ENCODE results near the gene STXBP5.

The STXBP5 gene

GRCh38 chr6:147298461-147298860, 94.2 kb downstream of the STXBP5 start:
- no peaks in the 10 kb centered on the region for H3K4me1 ChIP-seq (ENCODE audit: control insufficient read depth, low read length)
- H3K9me3 ChIP-seq (ENCODE audit: control insufficient read depth, insufficient read depth, low read length) = 0 out of 2 replicates have a peak, but pooled peaks cover under 1% of the 10 kb centered on the region
- no peaks in the 10 kb centered on the region for H3F3A ChIP-seq (ENCODE audit: control insufficient read depth, insufficient read depth)
- H3K4me3 ChIP-seq (ENCODE audit: low read length) = no peak overlapping the region
- TF ChIP-seq EZH2phosphoT487 (IDR thresholded peaks at IDR 0.05; ENCODE audit: borderline replicate concordance, low read length) (no peak), CTCF (IDR thresholded peaks at IDR 0.05; ENCODE audit: low read depth, low read length, poor library complexity, severe bottlenecking) (no peak)
- peaks cover 5% of the 10 kb centered on the region for H3K36me3 ChIP-seq (ENCODE audit: control insufficient read depth, low read length)
- no peak overlapping the region for H3K27ac ChIP-seq (ENCODE audit: low read depth, low read length)
- H3K79me2 ChIP-seq (ENCODE audit: control insufficient read depth, low read length) = no peaks in the 10 kb centered on the region
- H3K27me3 ChIP-seq (ENCODE audit: control insufficient read depth, low read length) = no peaks in the 10 kb centered on the region
- H3K4me2 ChIP-seq (ENCODE audit: low read length) = no peak overlapping the region
- H4K20me1 ChIP-seq (ENCODE audit: control insufficient read depth, insufficient read depth, low read depth, low read length) = no peaks in the 10 kb centered on the region
- H3K9me2 ChIP-seq (replicated peaks; ENCODE audit: control insufficient read depth, low read length) = no peaks in the 10 kb centered on the region

- no peaks in the 10 kb centered on the region for H3K9me2 ChIP-seq (replicated peaks; ENCODE audit: control insufficient read depth, low read length)
- H3F3A ChIP-seq (ENCODE audit: control insufficient read depth, insufficient read depth) = no peaks in the 10 kb centered on the region
- H3K4me2 ChIP-seq (ENCODE audit: low read length) = no peak overlapping the region
- no peaks in the 10 kb centered on the region for H4K20me1 ChIP-seq (ENCODE audit: control insufficient read depth, insufficient read depth, low read depth, low read length)
- H3K9me3 ChIP-seq (ENCODE audit: control insufficient read depth, insufficient read depth, low read length) = peaks cover 5% of the 10 kb centered on the region; the same call in 1 of the 2 replicates
- H3K27ac ChIP-seq (ENCODE audit: low read depth, low read length) = no peak overlapping the region
- H3K79me2 ChIP-seq (ENCODE audit: control insufficient read depth, low read length) = no peaks in the 10 kb centered on the region
- no peak for TF ChIP-seq EZH2phosphoT487 (IDR thresholded peaks at IDR 0.05; ENCODE audit: borderline replicate concordance, low read length)
- TF ChIP-seq CTCF (IDR thresholded peaks at IDR 0.05; ENCODE audit: low read depth, low read length, poor library complexity, severe bottlenecking) = no peak
- H3K27me3 ChIP-seq (ENCODE audit: control insufficient read depth, low read length) = no peaks in the 10 kb centered on the region
- peaks cover 10% of the 10 kb centered on the region for H3K36me3 ChIP-seq (ENCODE audit: control insufficient read depth, low read length)
- no peaks in the 10 kb centered on the region for H3K4me1 ChIP-seq (ENCODE audit: control insufficient read depth, low read length)
- no peak overlapping the region for H3K4me3 ChIP-seq (ENCODE audit: low read length)
These were observed 94.8 kb downstream of the STXBP5 start for GRCh38 chr6:147299035-147299434.

GRCh38 chr6:147301070-147301469, 96.9 kb downstream of the STXBP5 start:
- H3K27me3 ChIP-seq (ENCODE audit: control insufficient read depth, low read length) = no peaks in the 10 kb centered on the region
- H3K36me3 ChIP-seq (ENCODE audit: control insufficient read depth, low read length) = peaks cover 9% of the 10 kb centered on the region
- no peak for TF ChIP-seq CTCF (IDR thresholded peaks at IDR 0.05; ENCODE audit: low read depth, low read length, poor library complexity, severe bottlenecking)
- no peak for TF ChIP-seq EZH2phosphoT487 (IDR thresholded peaks at IDR 0.05; ENCODE audit: borderline replicate concordance, low read length)
- no peaks in the 10 kb centered on the region for H3K9me2 ChIP-seq (replicated peaks; ENCODE audit: control insufficient read depth, low read length)
- H3K9me3 ChIP-seq (ENCODE audit: control insufficient read depth, insufficient read depth, low read length) = peaks cover 5% of the 10 kb centered on the region; the same call in 1 of the 2 replicates
- no peak overlapping the region for H3K27ac ChIP-seq (ENCODE audit: low read depth, low read length)
- no peaks in the 10 kb centered on the region for H3K4me1 ChIP-seq (ENCODE audit: control insufficient read depth, low read length)
- no peak overlapping the region for H3K4me3 ChIP-seq (ENCODE audit: low read length)
- no peaks in the 10 kb centered on the region for H4K20me1 ChIP-seq (ENCODE audit: control insufficient read depth, insufficient read depth, low read depth, low read length)
- H3K79me2 ChIP-seq (ENCODE audit: control insufficient read depth, low read length) = no peaks in the 10 kb centered on the region
- H3K4me2 ChIP-seq (ENCODE audit: low read length) = no peak overlapping the region
- H3F3A ChIP-seq (ENCODE audit: control insufficient read depth, insufficient read depth) = no peaks in the 10 kb centered on the region

Measured in DOHH2 (cell line).